GM18909 (cell line): ENCODE data around the gene ST3GAL6.

ENCODE experiments used
- ATAC-seq: cut with Tn5 transposase; IDR thresholded peaks from one replicate; pipeline ENCODE4 v1.9.1; 2021; ENCODE audit warnings: mild to moderate bottlenecking; ENCODE audit not compliant: unreplicated experiment, poor library complexity

ST3GAL6 gene

DNA sequence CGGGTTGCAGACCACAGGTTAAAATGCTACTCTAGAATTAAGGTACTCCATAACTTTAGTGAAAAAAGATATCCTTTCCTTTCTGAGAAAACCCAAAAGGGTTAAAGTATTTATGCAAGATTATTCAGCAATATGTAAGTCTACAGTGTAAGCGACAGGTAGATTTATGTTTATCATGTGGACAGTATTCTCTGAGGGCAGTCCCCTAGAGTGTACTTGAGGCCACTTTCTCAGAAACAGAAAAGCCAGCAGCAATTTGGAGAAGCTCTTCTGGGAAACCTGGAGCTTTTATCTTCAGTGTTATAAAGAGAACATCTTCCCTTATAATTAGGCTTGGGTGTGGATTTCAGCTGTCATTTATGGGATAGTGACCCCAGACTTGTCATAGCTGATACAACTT is 8.9 kb downstream of the ST3GAL6 start:
- ATAC-seq = no peak

DNA sequence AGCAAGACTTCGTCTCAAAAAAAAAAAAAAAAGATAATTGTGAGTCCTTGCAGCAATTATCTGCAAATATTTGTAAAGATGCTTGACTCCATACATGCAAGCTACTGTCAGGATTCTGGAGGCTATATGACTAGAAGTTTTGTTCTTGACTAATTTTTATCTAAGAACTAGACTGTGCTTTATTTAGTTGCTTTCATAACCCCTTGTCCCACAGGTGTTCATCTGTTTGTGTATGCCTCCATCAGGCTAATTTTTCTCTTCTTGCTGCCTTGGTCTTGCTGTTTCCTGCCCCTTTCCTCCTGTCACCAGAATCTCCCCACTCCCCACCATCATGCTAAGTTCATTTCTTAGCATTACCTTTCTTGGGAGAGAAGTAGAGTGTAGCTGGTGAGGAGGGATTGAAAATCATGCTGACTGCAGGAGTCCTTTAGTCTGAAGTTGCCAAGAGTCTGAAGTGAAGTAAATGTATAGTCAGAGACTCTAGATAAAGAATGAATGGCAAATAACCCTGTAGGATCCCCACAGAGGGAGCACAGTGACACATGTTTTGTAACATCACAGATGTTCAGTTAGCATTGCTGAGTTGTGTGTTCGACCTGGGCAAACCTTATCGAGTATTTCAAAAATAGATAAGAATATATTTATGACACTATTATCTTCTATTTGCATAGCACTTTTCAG is 12.5 kb downstream of the ST3GAL6 start:
- no peak for ATAC-seq

DNA sequence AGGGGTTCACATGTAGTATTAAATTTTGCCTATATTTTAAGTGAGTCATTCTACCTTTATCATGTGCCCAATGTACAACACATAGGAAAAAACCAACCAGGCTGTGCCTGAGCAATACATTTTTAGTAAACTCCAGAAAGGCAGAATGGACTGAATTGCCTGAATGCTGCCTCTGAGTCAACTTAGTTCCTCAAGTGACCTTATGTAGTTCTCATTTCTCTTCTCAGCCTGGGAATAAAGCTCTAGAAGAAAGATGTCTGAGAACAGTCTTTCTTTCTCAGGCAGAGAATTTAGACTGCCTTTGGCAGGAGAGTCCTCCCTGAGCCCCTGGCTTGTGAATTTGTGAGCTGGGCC is 13.0 kb downstream of the ST3GAL6 start:
- no peak for ATAC-seq

DNA sequence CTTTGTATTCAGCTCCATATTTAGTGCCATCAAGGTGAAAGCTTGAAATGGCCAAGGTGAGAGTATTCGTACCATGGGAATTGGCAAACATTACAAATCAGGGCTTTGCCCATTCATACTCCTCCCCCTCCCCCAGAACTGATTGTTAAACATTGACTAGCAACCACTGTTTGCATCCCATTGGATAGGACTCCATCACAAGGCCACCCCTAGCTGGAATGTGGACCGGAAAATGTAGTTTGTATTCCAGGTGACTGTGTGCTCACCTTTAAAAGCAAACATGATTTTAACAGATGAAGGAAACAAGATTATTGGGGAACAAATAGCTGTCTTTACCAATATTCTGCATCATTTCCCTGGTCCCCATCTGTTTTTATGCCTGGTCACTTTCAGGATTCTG is 14.1 kb downstream of the ST3GAL6 start:
- no peak for ATAC-seq

DNA sequence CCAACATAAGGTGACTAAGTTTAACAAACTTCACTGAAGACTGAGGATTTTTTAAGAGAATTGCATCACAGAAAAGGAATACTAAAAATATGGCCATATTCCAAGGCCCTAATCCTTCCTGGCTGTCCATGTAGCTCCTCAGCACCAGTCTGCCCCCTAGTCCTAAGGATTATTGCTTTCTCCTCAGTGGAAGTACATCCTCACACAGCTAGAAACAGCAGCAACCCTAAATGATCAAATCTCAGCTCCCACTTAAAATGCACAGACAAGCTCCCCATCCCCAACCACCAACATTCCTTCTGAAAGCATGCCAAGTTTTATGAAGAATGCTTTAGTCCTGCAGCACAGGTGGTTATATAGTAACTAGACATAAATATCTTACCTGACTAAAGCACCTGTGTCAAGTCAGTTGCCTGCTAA is 14.7 kb downstream of the ST3GAL6 start:
- ATAC-seq = no peak

DNA sequence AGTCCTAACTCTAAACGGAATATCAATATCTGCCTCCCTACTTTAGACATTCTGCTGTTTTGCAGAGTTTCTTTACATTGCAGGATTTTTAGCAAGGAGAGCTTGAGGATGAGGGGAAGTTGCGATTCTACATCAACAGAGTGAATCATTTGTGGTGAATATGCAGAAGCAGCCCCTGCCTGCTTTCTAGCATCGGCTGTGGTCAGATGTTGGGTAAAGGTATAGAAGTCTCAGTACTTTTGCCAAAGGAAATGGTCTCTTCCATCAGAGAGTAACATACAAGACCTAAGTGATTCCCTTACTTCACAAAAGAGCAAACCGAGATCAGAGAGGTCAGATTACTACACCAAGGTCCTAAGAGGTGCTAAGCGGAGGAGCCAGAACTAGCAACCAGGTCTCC is 15.2 kb downstream of the ST3GAL6 start:
- ATAC-seq = no peak

DNA sequence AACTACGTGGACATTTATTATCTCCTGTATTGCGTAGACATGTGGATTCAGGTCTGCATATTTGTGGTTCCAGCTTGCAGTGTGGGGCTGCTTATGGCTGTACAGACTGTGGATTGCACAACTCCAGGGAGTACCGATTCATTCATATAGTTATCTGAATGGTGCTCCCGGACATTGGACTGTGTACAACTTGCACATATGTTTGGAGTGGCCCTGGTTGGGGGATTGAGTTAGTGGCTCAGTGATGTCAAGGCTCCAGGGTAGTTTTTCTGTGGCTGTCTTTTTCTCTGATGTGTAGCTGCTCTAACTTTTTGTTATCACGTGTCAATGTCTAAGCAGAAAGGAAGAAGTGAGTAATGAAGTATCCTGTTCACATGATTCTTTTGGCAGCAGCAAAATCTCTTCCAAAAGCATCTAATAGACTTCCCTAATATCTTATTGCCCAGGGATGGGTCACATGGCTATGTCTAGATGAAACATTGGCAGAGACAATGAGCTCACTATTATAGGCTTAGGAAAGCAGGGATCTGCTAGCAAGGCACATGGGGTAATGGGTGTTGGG is 15.8 kb downstream of the ST3GAL6 start:
- ATAC-seq = no peak

DNA sequence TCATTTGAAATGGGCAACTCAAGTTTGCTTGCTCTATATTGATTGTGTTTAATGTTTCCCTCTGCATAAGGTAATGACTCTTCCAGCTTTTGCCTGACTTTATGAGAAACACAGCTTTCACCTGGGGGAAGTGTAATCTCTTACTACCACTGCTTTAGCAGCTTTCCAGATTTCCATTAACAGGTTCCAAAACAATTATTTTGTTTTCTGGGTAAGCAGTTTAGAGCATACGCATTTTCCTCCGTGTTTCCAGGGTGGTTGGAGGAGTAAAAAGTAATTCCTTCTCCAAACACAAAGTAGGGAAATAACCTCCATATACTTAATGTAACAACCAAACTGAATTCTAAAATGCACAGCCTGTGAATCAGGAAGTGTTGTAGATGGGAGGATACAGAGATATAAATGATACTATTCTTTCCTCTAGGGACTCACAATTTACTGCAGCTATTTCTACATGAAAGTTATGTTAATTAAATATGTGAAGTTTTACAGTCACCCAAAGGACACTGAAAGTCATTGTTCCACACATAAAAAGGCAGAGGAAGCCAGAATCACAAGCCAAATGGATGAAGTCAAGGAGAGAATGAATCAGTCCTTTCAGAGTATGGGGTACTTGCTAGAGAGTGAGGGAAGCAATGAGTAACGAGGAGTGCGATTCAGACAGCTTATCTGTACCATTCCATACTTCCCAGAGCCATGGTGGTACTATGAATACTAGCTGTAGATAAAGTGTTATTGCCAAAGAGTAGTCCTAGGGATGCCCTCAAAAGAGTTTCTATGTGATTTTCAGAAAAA is 16.6 kb downstream of the ST3GAL6 start:
- no peak for ATAC-seq

DNA sequence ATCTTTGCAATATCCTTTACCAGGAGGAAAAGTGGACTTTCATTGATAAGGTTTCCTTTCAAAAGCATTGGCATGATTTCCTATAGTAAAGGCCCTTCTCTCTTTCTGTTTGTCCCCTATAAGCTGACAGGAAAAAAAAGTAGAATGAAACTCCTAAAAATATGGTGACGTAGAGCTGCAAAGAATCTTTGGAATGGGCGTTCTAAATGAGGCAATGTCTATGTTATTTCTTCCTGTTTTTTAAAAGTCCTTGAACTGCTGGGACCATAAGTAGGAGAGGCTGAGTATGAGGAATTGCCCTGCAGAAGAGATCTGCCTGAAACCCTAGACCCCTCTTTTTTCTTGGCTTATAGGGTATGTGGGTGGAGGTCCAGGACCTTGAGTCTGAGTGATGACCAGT is 17.2 kb downstream of the ST3GAL6 start:
- no peak for ATAC-seq

DNA sequence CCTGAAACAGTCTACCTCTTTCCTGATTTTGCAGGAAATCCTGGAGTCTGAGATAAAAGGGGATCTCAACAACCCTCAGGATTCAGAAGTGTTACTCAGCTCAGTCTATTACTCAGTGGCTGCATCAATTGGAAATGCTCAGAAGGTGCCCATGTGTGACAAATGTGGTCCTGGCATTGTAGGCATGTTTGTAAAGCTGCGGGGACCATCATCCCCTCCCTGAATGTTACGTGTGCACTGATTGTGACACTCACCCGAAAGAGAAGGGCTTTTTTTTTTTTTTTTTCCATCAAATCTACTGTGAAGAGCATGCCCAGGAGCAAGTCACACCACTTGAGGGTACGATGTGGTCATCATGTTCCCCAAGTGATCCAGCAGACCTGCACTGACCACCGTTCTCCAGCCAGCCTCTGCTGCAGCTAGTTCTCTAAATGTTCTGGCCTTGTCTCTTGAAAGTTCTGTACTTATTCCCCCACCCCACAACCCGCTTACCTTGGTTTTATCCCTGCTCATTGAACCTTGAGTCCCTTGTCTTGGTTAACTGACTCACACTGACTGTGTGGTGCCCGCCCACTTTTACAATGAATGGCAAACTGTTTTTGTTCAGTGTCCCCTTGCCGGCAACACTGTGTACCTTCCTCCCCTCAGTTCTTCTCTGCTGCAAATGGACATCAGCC is 19.8 kb downstream of the ST3GAL6 start:
- ATAC-seq = no peak

DNA sequence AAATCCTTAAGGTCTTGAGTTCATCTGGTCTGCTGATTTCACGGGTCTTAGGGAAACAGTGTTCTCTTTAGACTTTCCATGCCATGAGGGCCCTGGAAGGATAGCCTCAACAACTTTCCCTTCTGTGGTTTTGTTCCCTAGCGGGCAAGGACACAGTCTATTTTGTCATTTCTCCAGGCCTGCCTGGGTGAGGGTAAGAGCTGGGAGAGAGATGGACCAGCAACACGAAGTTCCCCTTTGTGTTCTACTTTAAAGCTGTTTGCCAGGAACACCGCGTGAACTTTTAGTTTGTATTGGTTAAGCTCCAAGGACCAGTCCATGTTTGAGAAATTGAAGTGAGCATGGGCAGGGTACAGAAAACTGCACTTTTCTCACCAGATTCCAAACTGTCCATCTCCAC is 20.9 kb downstream of the ST3GAL6 start:
- ATAC-seq = no peak

DNA sequence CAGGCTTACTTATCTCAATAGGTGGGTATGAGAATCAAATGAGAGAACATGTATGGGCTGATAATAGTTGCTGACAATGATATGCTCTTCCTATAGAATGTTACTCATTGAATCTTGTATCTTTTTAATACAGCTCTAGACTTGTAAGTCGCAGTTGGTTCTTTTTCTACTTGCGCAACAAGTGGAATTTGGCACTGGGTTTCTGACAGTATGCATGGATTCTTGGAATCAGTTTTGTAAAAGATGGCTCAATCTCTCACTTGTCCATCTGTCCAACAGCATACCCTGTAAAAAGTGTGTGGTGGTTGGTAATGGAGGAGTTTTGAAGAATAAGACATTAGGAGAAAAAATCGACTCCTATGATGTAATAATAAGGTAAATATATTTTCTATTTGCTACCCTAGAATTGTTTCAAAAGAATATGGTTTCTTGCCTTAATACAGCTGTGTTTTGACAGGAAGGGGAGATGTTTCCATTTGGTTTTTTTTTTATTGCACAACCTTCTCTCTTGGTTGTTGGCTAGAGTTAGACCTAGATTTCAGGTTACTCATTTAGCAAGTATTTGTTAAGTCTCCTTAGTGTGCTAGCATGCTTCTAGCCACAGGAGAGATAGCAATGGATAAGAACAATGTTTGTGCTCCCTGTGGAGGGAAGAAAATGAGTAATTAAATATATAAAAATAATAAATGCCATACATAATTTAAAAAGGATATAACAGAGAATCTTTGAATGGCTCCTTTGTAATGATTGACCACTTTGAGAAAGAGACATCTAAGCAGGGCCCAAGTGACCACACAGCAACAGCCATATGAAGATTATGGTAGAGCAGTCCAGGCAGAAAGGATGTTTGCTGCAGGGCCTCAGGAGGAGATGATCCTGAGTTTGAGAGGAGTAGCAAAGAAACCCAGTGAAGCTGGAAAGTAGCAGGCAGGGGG is 21.8 kb downstream of the ST3GAL6 start:
- no peak for ATAC-seq

DNA sequence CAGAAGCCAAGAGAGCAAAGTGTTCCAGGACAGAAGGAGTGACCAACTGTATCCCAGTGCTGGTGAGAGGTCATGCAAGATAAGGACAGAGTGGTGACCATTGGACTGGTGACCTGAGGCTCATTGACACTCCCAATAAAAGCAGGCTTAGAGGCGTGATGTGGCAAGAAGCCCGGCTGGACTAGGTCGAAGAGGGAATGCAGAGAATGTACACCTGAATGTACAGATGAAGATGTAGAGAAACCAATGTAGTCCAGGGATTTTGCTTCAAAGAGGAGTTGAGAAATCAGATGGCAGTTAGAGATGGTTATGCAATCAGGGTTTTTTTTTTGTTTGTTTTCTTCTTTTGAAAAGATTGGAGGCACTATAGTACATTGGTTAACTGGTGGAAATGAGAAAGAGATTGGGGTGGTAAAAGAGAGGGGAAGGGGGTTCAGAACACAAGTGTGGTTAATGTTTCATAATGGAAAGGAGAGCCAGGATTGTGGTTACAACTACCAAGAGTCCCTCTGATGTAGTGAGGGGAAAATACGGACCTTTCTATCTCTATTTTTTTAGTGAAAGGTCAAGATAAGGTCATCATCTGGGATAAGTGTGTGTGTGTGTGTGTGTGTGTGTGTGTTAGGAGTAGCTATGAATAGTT is 23.3 kb downstream of the ST3GAL6 start:
- ATAC-seq = no peak

DNA sequence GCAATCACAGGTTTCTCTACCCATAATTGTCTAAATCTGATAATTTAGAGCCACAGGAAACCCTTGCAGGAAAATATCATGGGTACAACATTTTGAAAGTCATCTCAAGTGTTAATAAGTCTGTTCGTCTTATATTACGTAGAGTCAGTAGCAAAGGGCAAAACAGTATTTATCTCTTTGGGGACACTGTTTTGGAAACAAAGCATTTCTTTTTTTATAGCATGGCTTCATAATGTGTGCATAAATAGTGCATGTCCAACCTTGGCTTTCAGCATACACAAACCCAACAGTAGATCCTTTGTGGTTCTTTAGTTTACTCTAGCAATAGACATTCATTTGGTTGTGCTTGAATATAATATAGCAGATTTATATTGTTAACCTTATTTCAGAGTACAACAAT is 24.0 kb downstream of the ST3GAL6 start:
- ATAC-seq = no peak

DNA sequence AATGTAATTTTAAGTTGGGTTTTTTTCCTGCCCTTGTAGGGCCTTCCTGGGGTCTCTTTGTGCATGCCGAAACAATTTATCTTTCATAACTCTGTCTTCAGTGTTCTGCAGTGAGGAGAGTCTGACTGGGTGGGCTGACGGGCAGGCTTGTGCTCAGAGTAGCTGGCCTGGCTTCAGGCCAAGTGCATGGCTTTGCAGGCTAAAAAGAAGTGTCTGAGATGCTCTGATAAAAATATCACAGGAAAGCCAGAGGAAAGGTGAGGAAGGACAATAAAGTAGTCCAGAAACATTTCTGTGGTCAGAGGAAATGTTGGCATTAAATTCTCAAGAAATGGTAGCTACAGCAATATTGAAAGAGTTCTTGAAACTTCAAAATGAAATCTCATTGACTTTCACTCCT is 25.5 kb downstream of the ST3GAL6 start:
- no peak for ATAC-seq

DNA sequence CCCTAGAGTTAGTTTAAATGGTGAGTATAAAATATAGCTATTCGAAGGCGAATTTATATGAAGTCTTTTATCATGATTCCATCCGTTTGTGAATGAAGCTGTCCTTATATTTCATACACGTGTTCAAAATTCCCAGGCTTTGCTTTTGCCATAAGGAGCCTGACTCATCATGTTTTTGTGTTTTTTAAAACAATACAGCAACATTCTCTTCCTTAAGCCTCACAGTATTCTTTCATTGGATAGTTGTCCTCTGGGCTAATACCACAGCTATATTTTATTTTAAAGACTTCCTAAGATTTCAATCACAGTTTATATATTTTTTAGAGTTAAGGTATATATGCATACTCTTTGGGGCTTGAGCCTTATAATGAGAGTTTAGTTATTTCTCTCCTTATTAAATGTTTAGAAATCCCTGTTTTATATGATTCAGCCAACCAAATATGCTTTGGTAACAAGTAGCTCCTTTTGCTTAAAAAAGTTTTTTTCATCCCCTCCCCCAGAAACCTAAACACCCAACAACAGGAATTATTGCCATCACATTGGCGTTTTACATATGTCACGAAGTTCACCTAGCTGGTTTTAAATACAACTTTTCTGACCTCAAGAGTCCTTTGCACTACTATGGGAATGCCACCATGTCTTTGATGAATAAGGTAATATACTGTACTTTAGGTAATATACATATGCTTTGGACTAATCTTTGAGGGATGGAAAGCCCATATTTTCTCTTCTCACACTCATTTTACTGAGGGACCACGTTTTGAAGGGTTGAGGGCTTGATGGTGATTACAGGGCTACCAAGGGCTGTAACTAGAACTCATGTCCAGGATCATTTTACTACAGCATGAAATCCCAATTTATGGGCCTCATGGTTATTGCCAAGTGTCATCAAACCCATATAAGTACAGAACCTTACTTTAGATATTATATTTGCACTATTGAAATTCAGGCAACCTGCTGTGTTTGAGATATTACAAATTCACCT is 28.5 kb downstream of the ST3GAL6 start:
- ATAC-seq = no peak

DNA sequence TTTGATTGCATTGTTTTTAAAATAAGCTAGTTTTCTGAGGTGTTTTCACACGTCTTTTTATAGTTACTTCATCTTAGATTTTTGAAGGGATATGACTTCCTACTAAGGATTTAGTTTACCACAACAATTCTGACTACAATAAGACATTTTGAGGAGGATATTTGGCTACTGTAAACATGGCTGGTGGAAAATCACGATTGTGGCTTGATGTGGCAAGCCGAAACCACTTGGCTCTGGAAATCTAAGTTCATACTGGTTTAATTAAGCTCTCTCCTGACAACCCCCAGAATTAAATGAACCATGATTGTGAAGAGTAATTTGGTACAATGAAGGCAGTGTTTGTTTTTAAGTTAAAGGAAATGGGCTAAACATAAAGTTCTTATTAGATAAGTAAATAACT is 30.8 kb downstream of the ST3GAL6 start:
- no peak for ATAC-seq

DNA sequence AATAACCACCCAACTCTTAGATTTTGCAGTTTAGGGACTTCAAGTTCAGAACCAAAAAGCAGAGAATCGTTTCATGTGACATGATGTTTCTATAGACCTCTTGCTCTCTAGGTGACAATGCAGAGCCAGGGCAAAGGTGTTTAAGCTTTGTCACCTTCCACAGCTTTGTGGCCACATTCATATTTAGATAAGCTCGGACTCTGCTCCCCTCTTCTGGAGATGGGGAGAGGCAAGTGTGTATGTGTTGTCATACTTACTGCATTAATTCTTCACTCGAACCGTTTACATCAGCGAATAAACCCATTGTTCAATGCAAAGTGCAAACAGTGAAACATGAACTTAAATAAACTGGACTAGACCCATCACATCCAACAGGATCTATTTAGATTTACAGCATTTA is 33.2 kb downstream of the ST3GAL6 start:
- no peak for ATAC-seq

DNA sequence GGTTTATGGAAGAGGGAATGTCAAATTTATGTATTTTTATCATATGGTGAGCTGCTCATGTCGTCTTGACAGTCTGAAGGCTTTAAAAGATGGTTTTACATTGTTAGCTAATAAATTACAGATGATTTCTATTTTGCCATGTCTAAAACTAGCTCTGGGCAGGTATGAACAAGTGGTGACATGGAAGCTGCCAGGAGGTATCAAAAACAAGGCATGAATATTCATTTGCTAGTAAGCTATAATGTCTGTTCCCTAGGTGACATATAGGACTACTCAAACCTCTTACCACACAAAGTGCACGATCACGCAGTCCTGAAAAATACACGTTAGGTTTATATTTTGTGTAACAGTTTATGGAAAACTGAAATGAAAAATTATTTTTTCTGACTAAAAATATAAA is 34.8 kb downstream of the ST3GAL6 start:
- ATAC-seq = no peak
